ENCODE data around the gene TRMU. TPM values are rescaled to one million over a fixed set of nuclear protein-coding genes. Genes with fewer than 3 reads are reported as not detected.

Gene TRMU
- total RNA-seq, 1 donor from 2014 or later = 41.2 TPM

DNA sequence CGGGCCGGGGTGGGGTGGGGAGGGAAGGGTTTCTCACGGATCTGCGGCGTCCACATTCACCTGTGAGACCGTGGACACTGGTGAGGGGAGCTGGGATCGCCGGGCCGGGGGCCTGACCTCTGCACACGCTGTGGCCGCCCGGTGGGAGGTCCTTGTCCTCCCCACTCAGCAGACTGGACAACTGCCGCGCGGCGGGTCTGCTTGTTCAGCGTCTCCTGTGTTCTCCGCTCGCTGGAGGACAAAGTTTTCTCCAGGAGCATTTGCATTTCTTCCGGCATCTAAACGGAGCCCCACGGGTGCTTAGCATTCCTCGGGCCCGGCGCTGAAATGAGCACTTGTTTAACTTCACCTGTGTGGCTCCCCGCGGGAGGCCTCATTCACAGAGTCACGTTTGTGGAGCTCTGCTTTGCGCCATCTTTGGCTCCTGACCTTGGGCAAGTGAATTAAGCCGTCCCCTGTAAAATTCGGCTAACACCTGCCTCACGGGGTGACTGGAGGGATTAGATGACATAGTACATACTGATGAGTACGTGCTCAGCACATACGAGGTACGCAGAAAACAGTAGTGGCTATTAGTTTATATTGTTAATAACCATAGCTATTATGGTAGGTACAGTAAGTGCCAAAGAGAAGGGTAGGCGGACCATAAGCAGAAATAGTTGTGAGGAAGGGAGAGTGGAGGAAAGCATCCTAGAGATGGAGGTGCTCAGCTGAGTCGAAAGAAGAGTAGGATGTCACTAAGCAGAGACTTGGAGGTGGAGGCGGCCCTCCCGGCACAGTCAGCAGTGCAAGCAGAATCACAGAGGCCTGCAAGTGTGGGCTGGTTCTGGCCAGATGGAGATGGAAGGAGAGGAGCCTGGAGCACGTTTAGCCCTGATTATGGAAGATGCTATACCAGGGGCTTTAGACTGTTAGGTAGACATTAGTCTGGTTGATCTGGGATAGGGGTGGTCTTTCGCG, 885 bp downstream of the TRMU start:
- peak; percentile 12 for DNase-seq (ENCODE audit: low read depth)

DNA sequence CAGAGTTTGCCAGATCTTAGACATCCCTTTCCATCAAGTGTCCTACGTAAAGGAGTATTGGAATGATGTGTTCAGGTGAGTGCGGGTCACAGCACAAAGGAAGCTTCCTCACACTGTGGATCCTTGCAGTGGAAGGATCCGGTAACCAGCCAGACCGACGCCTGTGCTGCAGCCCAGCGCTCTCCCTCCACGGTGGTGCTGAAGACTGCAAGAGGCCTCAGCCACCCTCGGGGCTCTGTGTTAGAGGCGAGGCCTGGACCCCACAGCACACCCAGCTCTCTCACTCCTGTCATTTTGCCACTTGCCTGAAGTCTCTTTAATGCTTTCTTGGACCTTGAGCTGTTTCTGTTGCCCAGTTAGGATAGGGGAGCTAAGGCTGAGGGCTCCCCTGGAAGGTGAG, 2.4 kb downstream of the TRMU start:
- no peak for DNase-seq (ENCODE audit: low read depth)

DNA sequence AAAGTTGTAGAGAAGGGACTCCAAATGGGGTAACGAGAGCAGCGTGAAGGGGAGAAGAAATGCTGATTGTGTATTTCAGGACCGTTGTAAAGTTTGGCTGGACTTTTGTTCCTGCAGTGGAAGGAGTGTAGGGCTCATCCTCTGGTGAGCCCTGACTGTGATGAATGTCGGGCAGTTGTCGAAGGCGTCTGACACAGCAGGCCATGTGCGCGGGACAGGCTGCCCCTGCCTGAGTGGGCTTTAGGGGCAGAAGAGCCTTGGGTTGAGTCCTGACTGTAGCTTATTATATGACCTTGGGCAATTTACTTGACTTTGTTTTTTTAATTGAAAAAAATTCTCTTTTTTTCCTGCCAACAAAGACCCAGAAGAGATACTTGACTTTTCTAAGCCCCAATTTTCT, 3.1 kb downstream of the TRMU start:
- DNase-seq (ENCODE audit: low read depth) = no peak

DNA sequence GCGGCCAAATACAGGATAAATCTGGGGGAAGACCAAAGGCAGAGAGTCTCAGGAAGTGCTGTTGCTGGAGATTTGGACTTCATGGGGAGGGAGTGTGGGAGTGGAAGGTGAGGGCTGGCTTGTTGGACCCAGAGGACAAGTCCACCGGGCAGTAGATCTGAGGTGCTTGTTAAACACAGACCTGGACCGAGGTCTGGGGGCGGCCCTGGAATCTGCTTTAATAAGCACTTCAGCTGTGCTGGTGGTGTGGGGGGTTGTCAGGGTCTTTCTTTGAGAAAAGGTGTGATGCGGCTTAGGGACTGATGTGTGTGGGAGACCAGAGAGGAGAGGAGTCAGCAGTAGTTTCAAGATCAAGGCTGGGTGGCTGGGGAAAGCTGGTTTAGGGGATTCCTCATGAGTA, 4.4 kb downstream of the TRMU start:
- no peak for DNase-seq (ENCODE audit: low read depth)

DNA sequence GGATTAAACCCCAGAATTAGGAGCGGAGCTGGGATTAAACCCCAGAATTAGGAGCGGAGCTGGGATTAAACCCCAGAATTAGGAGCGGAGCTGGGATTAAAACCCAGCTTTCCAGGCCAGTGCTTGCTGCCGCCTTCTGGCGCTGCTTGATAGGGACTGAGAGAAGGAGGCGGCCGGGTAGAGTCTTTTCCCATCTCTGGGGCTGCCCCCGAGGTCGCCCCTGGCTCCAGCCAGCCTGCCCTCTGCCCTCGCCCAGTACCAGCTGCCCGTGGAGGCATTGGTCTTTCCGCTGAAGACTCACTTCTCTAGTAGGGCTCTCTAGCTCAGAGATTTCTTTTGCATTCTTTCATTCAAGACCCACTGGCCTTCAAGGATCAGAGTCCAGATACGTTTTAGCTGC, 5.2 kb downstream of the TRMU start:
- no peak for DNase-seq (ENCODE audit: low read depth)

DNA sequence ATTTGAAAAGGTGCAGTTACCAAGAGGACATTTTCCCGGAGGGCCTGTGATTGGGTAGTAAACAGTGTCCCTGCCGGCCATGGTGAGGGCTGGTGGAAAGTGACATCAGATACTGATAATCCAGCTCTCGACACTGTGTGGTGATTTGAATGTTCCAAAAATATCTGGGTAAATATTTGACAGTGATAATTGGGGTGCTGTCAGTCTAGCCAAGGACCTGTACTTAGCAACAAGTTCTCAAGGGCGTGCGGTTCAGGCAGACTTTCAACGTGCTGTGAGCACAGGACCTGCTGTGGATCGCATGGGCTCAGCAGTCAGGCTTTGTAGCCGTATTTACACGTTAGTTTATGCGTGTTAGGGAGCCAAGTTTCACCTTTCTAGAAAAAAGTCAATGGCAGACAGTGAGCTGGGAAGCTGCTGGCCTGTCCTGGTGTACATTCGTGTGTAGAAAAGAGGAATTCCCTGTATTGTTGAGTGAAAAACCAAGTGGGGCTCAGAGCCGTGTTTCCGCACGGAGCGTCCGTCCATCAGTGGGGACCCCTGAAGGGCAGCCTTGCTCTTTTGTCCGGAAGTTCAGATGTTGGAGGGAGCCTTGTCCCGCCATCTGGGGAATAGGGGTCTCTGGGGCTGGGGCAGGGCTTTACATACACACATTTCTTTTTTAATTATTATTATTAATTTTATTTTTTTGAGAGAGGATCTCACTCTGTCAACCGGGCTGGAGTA, 11.3 kb downstream of the TRMU start:
- no peak for DNase-seq (ENCODE audit: low read depth)

DNA sequence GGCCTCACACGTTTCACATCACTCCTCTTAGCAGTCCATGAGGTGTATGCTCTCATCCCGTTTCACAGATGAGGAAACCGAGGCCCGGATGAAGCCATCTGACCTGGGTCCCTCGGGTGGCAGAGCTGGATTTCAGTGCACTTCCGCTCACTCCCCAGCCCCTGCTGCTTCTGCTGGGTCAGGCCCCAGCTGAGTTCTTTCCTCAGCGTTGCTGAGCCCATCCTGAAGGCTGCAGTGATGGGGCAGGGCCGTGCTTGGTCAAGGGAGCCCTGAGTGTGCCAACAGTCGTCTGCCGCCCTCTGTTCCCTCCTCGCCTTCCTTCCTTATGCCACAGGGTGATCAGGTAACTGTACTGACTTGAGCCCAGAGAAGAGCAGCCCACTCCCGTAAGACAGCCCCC, 12.1 kb downstream of the TRMU start:
- DNase-seq (ENCODE audit: low read depth) = no peak

DNA sequence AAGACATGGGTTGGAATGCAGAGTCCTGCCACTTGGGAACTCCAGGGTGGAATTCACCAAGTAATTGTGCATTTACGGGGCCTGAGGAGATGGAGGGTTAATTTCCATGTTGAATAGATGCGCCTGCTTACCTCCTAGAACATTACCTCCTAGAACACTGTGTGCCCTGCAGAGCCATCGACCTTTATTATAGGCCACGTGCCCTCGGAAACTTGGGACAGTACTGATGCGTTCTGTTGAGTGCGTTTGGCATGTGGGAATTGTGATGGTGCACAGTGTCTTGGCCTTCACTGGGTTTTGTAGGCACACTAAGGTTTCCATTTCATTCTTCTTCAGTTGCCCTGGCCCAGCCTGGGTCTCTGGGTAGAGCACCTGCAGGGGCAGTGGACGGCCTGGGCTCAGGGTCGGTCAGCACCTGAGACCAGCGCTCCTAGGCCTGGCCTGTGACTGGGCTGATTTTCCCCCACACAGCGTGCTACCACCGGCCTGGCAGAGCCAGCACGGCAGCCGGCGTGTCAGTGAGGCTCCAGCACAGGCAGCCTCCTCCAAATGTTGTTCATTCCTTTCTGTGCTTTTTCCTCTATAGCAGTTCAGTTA, 12.7 kb downstream of the TRMU start:
- no peak for DNase-seq (ENCODE audit: low read depth)

DNA sequence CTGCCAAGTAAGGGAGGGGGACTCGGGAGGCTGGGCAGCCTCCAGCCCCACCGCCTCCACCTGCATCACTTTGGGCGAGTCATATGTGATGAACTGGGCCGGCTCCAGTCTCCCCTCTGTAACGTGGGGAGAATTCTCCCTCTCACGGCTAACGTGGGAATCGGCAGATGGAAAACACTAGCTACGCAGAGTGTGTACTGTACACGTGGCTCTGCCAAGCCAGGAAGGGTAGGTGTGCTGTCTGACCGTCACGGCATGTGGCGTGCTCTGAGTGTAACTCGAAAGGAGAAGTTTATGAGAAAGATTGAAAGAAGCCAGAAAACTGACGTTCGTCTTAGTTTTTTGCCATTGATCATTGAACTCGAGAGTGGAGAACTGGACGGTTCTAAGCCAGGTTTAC, 13.7 kb downstream of the TRMU start:
- no peak for DNase-seq (ENCODE audit: low read depth)

DNA sequence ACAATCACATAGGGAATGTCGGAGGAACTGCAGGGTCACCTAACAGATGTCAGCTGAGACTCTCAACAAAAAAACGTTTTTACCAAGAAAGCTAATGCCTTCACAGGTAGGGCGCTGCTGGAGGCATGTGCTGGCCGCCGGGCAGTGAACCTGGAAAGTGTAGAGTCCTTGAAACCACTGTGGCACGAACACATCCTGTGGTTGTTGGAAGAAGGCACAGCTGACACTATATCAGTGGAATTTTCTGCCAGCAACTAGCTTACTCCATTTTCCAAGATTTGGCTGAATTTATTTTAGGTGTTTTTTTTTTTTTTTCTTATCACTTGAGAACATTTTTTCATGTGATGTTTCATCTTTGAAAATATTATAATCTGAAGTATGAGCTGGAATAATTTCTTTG, 14.2 kb downstream of the TRMU start:
- DNase-seq (ENCODE audit: low read depth) = peak; percentile 7

DNA sequence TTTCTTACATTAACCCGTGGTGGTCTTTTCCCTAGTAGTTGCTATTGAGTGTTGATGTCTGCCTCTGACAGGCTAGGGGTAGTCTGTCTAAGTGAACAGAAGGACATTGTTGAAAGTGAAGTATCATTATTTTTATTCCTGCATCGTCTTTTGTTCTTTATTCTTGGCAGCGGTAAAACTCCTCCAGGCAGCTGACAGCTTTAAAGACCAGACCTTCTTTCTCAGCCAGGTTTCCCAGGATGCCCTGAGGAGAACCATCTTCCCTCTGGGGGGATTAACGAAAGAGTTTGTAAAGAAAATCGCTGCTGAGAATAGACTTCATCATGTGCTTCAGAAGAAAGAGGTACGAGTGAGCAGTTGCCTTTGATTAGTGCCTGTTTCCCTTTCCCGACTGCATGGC, 14.6 kb downstream of the TRMU start:
- no peak for DNase-seq (ENCODE audit: low read depth)

DNA sequence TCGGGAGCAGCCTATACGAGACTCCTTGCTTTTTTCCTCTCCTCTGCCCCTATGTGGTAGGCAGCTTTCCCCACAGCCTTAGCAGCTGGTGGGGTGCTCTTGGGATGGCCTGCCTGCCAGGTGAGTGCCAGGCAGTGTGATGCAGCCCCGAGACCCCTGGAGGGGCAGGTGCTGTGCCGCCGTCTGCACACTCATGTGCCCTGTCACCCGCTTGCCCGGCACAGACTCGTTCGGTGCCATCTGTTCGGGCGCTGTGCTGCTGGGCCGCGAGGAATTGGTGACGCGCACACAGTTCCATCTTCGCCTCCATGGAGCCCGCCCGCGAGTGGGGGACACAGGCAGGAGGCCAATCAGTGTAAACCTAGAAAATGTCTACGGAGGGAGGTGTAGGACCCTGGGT, 15.1 kb downstream of the TRMU start:
- DNase-seq (ENCODE audit: low read depth) = no peak

DNA sequence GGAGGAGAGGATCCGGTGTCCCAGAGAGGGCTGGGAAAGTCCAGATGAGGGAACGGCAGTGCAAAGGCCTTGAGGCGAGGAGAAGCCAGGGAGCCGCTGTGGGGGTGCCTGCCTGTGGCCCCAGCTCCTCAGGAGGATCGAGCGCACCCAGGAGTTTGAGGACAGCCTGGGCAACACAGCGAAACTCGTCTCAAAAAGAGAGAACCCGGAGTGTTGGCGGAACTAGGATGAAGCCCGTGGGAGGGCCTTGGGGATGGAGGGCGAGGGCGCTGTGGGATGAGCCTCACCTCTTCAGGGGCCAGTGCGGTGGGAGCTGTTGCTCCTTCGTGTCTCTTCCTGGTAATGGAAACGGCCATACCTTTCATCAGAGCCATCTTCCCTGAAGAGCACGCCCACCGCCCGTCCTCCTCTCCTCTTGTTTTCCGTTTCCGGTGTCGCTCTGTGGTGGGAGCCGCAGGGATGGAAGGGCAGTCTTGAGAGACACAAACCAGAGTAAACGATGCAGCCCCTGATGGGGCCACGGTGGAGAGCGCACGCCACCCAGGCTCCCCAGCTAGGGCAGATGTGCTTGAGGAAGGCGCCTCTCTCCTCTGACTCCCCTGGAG, 15.7 kb downstream of the TRMU start:
- DNase-seq (ENCODE audit: low read depth) = no peak

DNA sequence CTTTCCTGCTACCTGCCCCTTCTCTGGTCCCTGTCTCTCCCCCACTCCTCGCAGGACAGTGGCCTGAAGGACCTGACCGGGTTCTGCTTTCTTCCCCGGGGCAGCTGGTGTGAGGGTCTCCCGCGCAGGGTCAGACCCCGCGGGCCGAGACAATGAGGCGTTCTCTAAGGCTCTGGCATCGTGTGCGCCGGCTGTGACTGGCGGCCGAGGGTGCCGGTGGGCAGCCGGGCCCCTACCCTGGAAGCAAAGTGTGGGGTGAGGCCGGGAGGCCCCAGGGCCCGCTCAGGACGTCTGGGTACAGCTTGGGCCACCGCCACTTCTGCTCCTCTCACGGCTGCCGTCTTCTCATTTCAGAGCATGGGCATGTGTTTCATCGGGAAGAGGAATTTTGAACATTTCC, 16.3 kb downstream of the TRMU start:
- no peak for DNase-seq (ENCODE audit: low read depth)

DNA sequence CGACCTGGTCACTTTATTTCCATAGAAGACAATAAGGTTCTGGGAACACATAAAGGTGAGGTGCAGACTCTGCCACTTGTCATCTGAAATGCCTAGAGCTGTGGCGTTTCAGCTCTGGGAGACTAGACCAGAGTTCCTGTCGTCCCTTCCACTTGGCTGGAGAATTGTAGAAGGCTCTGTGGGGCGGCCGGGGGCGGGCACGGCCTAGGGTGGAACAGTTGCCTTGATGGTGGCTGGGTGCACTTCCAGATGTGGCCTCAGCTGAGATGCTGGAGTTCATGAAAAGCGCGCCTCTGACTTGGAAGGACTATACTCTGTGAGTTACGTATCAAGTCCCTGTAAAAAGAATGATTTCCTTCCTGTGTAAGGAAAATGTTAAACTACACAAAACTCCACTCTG, 16.8 kb downstream of the TRMU start:
- no peak for DNase-seq (ENCODE audit: low read depth)

DNA sequence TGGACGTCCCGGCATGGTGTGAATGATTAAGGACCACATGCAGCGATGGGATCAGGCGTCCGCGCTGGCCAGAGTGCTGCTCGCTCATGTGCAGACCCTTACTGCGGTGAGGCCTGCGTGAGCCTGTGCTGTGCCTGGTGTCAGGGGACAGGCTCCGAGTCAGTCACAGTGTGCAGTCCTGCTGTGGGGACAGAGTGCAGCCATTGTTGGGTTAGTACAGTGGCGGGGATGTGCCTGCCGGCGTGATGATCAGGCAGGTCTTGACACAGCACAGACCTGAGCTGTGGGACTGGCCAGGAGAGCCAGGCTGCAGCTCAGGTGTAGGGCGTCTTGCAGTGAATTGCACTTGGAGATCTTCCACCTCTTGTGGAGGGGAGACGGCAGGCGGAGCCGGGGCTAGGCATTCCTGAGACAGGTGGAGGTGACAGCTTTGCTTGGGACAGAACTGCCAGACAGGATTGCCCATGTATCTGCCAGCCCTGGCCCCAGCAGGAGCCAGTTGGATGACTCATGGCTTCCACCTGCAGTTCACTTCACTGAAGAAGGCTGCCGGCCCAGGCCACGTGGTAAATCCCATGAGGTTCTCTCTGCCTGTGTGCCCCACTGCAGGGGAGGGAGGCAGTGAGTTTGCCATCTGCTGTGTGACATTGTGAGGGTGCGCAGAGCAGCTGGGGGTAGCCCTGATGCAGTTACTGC, 17.3 kb downstream of the TRMU start:
- peak; percentile 73 for DNase-seq (ENCODE audit: low read depth)

DNA sequence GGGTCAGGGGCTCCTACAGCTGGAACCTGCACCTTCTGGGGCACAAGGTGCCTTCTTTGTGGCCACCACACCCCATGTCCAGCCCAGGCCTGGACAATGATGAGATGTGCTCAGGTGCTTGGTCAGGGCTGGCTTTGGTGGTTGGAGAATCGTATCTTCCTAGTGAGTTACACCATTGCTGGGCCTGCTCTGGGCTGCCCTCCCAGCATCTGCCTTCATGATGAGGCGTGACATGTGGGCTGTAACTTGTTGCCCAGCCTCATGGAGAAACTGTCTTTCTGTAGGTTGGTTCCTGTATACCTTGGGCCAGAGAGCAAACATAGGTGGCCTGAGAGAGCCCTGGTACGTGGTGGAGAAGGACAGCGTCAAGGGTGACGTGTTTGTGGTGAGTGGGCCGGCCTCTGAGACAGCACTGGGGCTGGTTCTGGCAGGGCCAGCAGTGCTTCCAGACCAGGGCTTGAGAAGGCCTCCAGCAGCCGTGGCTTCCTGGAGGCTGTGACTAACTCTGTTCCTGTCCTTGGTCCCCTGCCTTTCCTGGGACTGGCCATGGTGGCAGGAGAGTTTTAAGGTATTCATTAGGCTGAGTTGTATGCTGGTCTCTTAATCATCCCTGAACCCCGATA, 18.1 kb downstream of the TRMU start:
- DNase-seq (ENCODE audit: low read depth) = no peak

DNA sequence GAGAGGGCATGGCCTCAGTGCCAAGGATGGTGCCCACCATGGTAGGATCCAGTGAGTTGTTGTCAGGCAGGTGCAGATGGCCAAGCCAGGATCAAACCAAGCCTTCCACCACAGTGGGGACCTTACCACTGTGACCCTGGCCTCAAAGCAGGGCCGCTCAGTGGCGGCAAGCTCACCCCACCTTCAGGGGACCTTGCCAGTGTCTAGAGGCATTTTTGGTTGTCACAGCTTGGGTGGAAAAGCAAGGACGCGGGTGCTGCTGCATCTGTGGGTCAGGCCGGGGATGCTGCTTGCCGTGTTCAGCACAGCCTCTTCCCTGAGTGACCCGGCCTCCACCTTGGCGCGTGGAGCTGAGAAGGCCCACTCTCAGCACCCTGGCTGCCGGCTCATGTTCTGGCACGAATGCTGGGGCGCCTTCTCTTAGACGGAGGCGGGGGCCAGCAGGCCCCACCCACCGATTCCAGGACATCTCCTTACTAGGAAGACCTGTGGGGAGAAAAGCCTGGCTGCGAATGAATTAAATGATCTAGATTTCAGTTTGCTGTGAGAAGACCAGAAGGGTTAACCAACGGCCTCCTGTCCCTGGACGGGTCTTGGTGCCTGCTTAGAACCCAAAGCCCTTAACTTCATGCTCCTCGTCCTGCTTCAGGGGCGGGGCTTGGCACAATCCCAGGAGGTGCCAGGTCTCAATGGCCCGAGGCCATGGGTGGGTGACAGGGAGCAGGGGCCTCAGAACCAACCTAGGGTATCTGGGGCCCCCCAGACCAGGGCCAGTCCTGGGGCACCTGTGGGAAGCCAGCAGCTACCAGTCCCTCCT, 18.9 kb downstream of the TRMU start:
- no peak for DNase-seq (ENCODE audit: low read depth)

DNA sequence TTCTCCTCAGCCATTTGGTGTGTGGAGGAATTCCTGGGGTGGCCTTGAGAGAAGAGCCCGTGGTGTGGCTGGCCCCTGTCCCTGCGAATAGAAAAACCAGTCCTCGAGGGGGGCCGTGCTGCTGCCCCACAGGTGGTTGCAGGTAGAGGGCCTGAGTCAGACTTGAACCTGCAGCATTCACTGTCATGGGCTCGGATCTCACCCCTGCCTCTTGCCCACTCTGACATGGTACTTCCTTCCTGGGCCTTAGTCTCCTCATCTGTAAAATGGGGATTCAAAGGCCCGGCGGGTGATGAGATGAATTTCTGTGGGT, 19.4 kb downstream of the TRMU start:
- DNase-seq (ENCODE audit: low read depth) = no peak

DNA sequence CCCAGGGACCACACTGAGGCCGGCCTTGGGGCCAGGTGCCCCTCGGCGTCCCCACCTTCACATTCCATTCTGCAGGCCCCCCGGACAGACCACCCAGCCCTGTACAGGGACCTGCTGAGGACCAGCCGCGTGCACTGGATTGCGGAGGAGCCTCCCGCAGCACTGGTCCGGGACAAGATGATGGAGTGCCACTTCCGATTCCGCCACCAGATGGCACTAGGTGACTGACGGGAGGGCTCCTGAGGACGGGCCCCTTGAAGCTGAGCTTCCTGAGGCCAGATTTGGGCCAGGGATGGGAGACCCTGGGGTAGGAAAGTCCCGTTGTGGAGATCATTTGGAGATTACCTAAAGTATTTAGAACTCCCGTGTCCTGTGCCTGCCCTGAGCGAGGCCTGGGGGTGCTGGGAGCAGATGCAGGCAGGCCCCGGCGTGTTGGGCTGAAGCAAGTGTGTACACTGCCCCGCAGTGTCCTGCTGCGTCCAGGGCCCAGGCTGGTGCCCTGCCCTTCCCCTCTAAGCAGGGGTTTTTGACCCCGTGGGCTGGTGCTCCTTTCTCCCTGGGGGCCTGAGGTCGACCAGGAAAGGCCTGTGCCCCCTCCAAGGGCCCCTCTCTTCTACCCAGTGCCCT, 20.0 kb downstream of the TRMU start:
- peak; percentile 34 for DNase-seq (ENCODE audit: low read depth)
